VCaP (cell line): ENCODE data around the gene SIPA1L3.

Source experiments
- H3K27ac ChIP-seq: fragments of 450-650 bp; 2 replicates; pipeline ENCODE4 v1.5.1; 2017
- TF ChIP-seq, protein P1 (sequence below): fragments of 450-650 bp; conservative IDR thresholded peaks from 2 replicates; pipeline ENCODE4 v1.5.1; 2017; ENCODE audit warnings: mild to moderate bottlenecking, moderate library complexity

The SIPA1L3 gene

DNA sequence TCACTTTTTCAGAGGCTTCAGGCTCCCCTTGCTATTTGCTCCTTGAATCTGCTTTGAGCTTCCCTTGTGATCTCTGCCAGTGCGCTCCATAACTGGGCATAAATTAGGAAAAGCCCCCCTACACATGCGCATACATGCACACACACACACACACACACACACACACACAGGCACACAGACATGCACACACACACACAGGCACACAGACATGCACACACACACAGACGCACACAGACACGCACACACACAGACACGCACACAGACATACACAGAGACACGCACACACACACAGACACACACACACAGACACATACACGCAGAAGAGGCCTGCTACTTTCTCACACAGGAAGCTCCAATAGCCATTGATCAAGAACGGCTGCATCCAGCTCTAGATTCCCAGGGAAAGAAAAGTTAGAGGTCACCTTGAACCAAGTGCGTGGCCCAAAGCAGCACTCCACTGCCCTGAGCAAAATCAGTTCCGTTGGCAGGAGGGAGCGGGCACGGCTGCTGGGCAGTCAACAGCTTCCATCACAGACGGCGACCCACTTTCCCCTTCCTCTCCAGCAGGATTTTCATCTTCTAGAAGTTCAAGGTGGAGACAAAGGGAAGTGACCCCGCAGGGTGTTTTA lies 171.4 kb downstream of the SIPA1L3 start:
- TF ChIP-seq, protein P1, sequence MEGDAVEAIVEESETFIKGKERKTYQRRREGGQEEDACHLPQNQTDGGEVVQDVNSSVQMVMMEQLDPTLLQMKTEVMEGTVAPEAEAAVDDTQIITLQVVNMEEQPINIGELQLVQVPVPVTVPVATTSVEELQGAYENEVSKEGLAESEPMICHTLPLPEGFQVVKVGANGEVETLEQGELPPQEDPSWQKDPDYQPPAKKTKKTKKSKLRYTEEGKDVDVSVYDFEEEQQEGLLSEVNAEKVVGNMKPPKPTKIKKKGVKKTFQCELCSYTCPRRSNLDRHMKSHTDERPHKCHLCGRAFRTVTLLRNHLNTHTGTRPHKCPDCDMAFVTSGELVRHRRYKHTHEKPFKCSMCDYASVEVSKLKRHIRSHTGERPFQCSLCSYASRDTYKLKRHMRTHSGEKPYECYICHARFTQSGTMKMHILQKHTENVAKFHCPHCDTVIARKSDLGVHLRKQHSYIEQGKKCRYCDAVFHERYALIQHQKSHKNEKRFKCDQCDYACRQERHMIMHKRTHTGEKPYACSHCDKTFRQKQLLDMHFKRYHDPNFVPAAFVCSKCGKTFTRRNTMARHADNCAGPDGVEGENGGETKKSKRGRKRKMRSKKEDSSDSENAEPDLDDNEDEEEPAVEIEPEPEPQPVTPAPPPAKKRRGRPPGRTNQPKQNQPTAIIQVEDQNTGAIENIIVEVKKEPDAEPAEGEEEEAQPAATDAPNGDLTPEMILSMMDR: no peak
- peak overlapping the region; percentile 98 for H3K27ac ChIP-seq

DNA sequence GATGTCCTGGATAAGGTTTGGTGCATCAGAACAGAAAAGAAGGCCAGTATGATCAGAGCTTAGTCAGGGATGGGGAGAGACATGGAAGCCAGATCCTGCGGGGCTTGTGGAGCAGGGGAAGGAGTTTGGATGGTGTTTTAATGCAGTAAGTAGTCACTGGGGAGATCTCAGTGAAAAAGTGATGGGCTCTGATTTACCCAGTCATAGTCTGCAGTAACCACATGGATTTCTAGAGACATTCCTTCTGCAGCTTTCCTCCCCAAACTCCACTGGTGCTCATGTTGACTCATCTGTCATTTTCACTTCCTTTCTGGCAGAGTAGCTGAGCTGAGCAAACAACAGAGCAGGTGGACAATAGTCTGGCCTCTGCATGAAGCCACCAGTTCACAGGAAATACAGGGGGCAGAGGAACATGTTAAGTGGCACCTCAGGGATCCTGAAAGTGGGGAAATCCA lies 172.9 kb downstream of the SIPA1L3 start:
- H3K27ac ChIP-seq: peak overlapping the region; percentile 98
- TF ChIP-seq, protein P1: no peak

DNA sequence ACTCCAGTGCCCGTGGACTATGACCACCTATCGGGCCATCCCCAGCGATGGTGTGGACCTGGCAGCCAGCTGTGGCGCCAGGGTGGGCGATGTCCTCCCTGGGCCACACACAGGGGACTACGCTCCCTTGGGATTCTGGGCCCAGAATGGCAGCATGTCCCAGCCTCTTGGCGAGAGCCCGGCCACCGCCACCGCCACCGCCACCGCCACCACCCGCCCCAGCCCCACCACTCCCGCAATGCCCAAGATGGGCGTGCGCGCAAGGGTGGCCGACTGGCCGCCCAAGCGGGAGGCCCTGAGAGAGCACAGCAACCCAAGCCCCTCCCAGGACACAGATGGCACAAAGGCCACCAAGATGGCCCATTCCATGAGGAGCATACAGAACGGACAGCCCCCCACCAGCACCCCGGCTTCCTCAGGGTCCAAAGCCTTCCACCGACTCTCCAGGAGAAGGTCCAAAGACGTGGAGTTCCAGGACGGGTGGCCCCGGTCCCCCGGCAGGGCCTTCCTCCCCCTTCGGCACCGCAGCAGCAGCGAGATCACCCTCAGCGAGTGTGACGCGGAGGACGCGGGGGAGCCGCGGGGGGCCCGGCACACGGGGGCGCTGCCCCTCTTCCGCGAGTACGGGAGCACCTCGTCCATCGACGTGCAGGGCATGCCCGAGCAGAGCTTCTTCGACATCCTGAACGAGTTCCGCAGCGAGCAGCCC lies 174.7 kb downstream of the SIPA1L3 start:
- TF ChIP-seq, protein P1: no peak
- H3K27ac ChIP-seq: peak overlapping the region; percentile 98

DNA sequence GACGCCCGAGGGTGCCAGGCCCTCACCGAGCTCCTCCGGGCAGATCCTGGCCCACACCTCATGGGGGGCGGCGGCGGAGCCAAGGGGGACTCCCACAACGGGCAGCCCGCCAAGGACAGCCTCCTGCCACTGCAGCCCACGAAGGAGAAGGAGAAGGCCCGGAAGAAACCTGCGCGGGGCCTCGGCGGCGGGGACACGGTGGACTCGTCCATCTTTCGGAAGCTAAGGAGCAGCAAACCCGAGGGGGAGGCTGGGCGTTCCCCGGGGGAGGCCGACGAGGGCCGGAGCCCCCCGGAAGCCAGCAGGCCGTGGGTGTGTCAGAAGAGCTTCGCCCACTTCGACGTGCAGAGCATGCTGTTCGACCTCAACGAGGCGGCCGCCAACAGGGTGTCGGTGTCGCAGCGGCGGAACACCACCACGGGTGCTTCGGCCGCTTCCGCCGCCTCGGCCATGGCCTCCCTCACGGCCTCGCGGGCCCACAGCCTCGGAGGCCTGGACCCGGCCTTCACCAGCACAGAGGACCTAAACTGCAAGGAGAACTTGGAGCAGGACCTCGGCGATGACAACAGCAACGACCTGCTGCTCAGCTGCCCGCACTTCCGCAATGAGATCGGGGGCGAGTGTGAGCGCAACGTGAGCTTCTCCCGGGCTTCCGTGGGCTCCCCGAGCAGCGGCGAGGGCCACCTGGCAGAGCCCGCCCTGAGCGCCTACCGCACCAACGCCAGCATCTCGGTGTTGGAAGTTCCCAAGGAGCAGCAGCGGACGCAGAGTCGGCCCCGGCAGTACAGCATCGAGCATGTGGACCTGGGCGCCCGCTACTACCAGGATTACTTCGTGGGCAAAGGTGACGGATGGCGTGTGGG lies 175.5 kb downstream of the SIPA1L3 start:
- TF ChIP-seq, protein P1: no peak
- peak overlapping the region; percentile 98; the same call in 1 of the 2 replicates for H3K27ac ChIP-seq

DNA sequence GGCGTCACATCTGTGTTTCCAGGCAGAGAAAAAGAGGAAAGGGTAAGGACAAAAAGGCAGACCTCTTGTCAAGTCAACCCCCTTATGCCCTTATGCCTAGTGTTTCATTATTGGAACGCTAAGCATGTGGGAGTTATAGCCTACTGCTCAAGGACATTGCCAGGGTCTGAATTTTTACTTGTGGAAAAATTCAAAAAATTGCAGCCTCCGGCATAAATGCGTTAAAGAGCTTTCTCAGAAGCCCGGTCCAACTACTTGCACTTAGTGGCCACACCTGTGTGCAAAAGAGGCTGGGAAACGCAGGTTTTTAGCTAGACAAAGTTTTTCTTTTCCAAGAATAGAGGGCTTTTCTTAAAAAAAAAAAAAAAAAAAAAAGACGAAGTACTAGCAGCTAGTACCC lies 177.2 kb downstream of the SIPA1L3 start:
- TF ChIP-seq, protein P1: no peak
- no peak overlapping the region for H3K27ac ChIP-seq

DNA sequence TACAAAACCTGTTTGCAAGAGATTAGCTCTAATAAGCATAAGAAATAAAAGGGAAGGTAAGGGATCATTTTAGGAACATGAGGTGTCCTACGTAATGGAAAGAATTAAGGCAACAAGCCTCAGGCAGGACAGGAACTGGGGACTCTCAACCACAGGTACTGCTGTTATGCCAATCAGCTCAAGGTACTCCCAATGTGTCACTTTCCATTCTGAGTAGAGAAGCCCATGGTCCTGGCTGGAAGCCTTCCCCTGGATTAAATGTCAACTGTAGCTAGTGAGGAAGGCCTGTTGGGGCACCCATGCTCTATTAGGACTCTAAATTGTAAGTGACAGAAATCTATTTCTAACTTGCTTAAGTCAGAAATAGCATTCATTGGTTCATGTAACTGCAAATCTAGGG lies 182.4 kb downstream of the SIPA1L3 start:
- no peak overlapping the region for H3K27ac ChIP-seq
- TF ChIP-seq, protein P1: no peak

DNA sequence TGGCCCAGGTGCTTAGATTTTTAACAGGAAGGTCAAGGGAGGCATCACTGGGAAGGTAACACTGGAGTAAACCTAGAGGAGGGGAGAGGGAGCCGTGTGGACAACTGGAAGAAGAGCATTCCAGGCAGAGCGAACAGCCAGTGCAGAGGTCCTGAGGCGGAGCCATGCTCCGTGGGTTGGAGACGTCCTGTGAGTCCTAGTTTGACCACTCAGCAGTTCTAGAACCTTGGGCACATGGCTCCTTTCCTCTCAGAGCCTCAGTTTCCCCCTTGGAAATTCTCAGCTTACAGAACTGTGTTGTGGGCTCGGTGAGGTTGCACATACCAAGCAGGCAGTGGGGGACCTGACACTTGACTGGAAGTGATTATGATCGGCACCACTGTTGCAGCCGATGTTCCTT lies 186.1 kb downstream of the SIPA1L3 start:
- peak overlapping the region; percentile 39 for H3K27ac ChIP-seq
- TF ChIP-seq, protein P1: no peak
